Activated naive CD4-positive, alpha-beta T cell treated with anti-CD3 and anti-CD28 coated beads, Interleukin-2, amount 50 U/mL, for 72 hours (primary cell): ENCODE data around the gene DIO3. TPM values are rescaled to one million over a fixed set of nuclear protein-coding genes. Genes with fewer than 3 reads are reported as not detected.

ENCODE experiments used
- ATAC-seq, 2 donors: fragments of 150-1000 bp; cut with Tn5 transposase; 2 replicates each; pipeline ENCODE4 v1.10.0; 2021; ENCODE audit warnings: mild to moderate bottlenecking in 2 of 2, moderate library complexity in 2 of 2
- DNase-seq, 2 donors: peaks; one replicate each; pipeline ENCODE4 v3.0.0; 2021 to 2022; ENCODE audit warnings: low spot score in 2 of 2
- H3K27ac Mint-ChIP-seq, 2 donors: one replicate each; pipeline ENCODE4 v1.8.0; 2022; ENCODE audit warnings: mild to moderate bottlenecking in 2 of 2, mixed read lengths in 2 of 2
- H3K36me3 Mint-ChIP-seq, 2 donors: one replicate each; pipeline ENCODE4 v1.8.0; 2022; ENCODE audit warnings: mixed read lengths in 2 of 2
- H3K9me3 Mint-ChIP-seq, 2 donors: one replicate each; pipeline ENCODE4 v1.8.0; 2022; ENCODE audit warnings: mixed read lengths in 2 of 2
- total RNA-seq, 2 donors: library from RNA; stranded (reverse); gene quantifications; one replicate each; pipeline ENCODE4 v1.2.3, GENCODE V29; 2022

The DIO3 gene
- total RNA-seq, 2 donors from 2014 or later: not detected

GRCh38 chr14:101584055-101584859 lies 23.0 kb downstream of the DIO3 start:
- ATAC-seq: peak in 1 of 2 donors; percentile 40
- Mint-ChIP-seq H3K36me3 (no peaks in the 10 kb centered on the region), H3K27ac (no peak overlapping the region), H3K9me3 (no peaks in the 10 kb centered on the region)
- peak in 1 of 2 donors; percentile 41 for DNase-seq

- no peaks in the 10 kb centered on the region for H3K9me3 Mint-ChIP-seq
- ATAC-seq (no peak), DNase-seq (no peak)
- H3K27ac Mint-ChIP-seq: no peak overlapping the region
- H3K36me3 Mint-ChIP-seq: no peaks in the 10 kb centered on the region
Measured at GRCh38 chr14:101585211-101585610, 23.9 kb downstream of the DIO3 start.

GRCh38 chr14:101586531-101587430 lies 25.5 kb downstream of the DIO3 start:
- no peak overlapping the region for H3K27ac Mint-ChIP-seq
- no peaks in the 10 kb centered on the region for H3K9me3 Mint-ChIP-seq
- H3K36me3 Mint-ChIP-seq: no peaks in the 10 kb centered on the region
- DNase-seq (peak in 1 of 2 donors; percentile 44), ATAC-seq (no peak)

GRCh38 chr14:101587441-101587911 lies 26.2 kb downstream of the DIO3 start:
- DNase-seq (peak in 1 of 2 donors; percentile 26), ATAC-seq (no peak)
- H3K27ac Mint-ChIP-seq: no peak overlapping the region
- no peaks in the 10 kb centered on the region for H3K9me3 Mint-ChIP-seq
- no peaks in the 10 kb centered on the region for H3K36me3 Mint-ChIP-seq

GRCh38 chr14:101588286-101588975 lies 27.1 kb downstream of the DIO3 start:
- DNase-seq: peak in 1 of 2 donors; percentile 20
- Mint-ChIP-seq H3K27ac (no peak overlapping the region), H3K9me3 (no peaks in the 10 kb centered on the region), H3K36me3 (no peaks in the 10 kb centered on the region)
- no peak for ATAC-seq

GRCh38 chr14:101588990-101589389 lies 27.7 kb downstream of the DIO3 start:
- no peaks in the 10 kb centered on the region for H3K36me3 Mint-ChIP-seq
- H3K9me3 Mint-ChIP-seq: no peaks in the 10 kb centered on the region
- no peak overlapping the region for H3K27ac Mint-ChIP-seq
- DNase-seq (no peak), ATAC-seq (no peak)

GRCh38 chr14:101589486-101590015 lies 28.3 kb downstream of the DIO3 start:
- H3K9me3 Mint-ChIP-seq: peaks cover 0 to 6% of the 10 kb centered on the region in 2 donors
- no peak for ATAC-seq
- no peak overlapping the region for H3K27ac Mint-ChIP-seq
- no peaks in the 10 kb centered on the region for H3K36me3 Mint-ChIP-seq
- DNase-seq: peak in 1 of 2 donors; percentile 30

GRCh38 chr14:101590062-101590461 lies 28.8 kb downstream of the DIO3 start:
- no peaks in the 10 kb centered on the region for H3K36me3 Mint-ChIP-seq
- DNase-seq (no peak), ATAC-seq (no peak)
- H3K27ac Mint-ChIP-seq: no peak overlapping the region
- peaks cover 0 to 6% of the 10 kb centered on the region in 2 donors for H3K9me3 Mint-ChIP-seq

GRCh38 chr14:101590616-101591015 lies 29.3 kb downstream of the DIO3 start:
- DNase-seq: no peak
- no peak for ATAC-seq
- Mint-ChIP-seq H3K36me3 (peaks cover under 1% of the 10 kb centered on the region in 2 donors), H3K9me3 (peaks cover 3 to 8% of the 10 kb centered on the region in 2 donors), H3K27ac (no peak overlapping the region)

- Mint-ChIP-seq H3K9me3 (peaks cover 8 to 13% of the 10 kb centered on the region in 2 donors), H3K27ac (no peak overlapping the region), H3K36me3 (peaks cover 5% of the 10 kb centered on the region in 2 donors)
- DNase-seq (no peak), ATAC-seq (no peak)
Measured at GRCh38 chr14:101591121-101591520, 29.8 kb downstream of the DIO3 start.

- Mint-ChIP-seq H3K27ac (no peak overlapping the region), H3K36me3 (peaks cover 10% of the 10 kb centered on the region in 2 donors), H3K9me3 (peaks cover 10 to 16% of the 10 kb centered on the region in 2 donors)
- peak in 1 of 2 donors; percentile 26 for DNase-seq
- ATAC-seq: no peak
Measured at GRCh38 chr14:101591582-101591981, 30.3 kb downstream of the DIO3 start.

GRCh38 chr14:101593411-101594238 lies 32.3 kb downstream of the DIO3 start:
- H3K36me3 Mint-ChIP-seq: peaks cover 14 to 21% of the 10 kb centered on the region in 2 donors
- DNase-seq (peak in 1 of 2 donors; percentile 50), ATAC-seq (no peak)
- peak overlapping the region in 1 of 2 donors; percentile 66 for H3K27ac Mint-ChIP-seq
- H3K9me3 Mint-ChIP-seq: peaks cover 16 to 19% of the 10 kb centered on the region in 2 donors

- peak overlapping the region in 1 of 2 donors; percentile 66 for H3K27ac Mint-ChIP-seq
- peak in 1 of 2 donors; percentile 28 for DNase-seq
- H3K9me3 Mint-ChIP-seq: peaks cover 16 to 19% of the 10 kb centered on the region in 2 donors
- ATAC-seq: no peak
- H3K36me3 Mint-ChIP-seq: peaks cover 14 to 21% of the 10 kb centered on the region in 2 donors
Measured at GRCh38 chr14:101594511-101595148, 33.3 kb downstream of the DIO3 start.

GRCh38 chr14:101595349-101595748 lies 34.1 kb downstream of the DIO3 start:
- peaks cover 14 to 21% of the 10 kb centered on the region in 2 donors for H3K36me3 Mint-ChIP-seq
- peak overlapping the region; percentile 91 to 94 for H3K27ac Mint-ChIP-seq
- DNase-seq (peak in 1 of 2 donors; percentile 40), ATAC-seq (no peak)
- H3K9me3 Mint-ChIP-seq: peaks cover 16 to 19% of the 10 kb centered on the region in 2 donors
